HEK293T (cell line): Measurements from ENCODE around the gene RLF.

Source experiments
- BHLHE40 ChIP-seq: fragments of 450-650 bp; IDR thresholded peaks from 2 replicates; pipeline ENCODE4 v1.6.1; 2016; ENCODE audit warnings: mild to moderate bottlenecking, moderate library complexity, borderline replicate concordance
- FOXA1 ChIP-seq: fragments of 450-650 bp; IDR thresholded peaks from 2 replicates; pipeline ENCODE4 v1.6.1; 2016; ENCODE audit warnings: mild to moderate bottlenecking
- FOXM1 ChIP-seq: fragments of 450-650 bp; IDR thresholded peaks from 2 replicates; pipeline ENCODE4 v1.6.1; 2017; ENCODE audit warnings: mild to moderate bottlenecking, borderline replicate concordance
- SP1 ChIP-seq: fragments of 450-650 bp; IDR thresholded peaks from 2 replicates; pipeline ENCODE4 v1.6.1; 2017
- ZNF384 ChIP-seq: fragments of 450-650 bp; IDR thresholded peaks from 2 replicates; pipeline ENCODE4 v1.6.1; 2016

- TF ChIP-seq SP1: no peak
- TF ChIP-seq ZNF384: no peak
- no peak for TF ChIP-seq FOXM1
- TF ChIP-seq BHLHE40: no peak
- no peak for TF ChIP-seq FOXA1
Observed at GRCh38 chr1:40255231-40255630, 94.0 kb downstream of the RLF start.
